ENCODE measurements around the gene ITGA5. TPM values are rescaled to one million over a fixed set of nuclear protein-coding genes. Genes with fewer than 3 reads are reported as not detected.

ITGA5 gene
- total and polyA plus RNA-seq, 2 experiments from 2014 or later, result 402 to 496 TPM

- no peaks in the 10 kb centered on the region for H3K9me2 ChIP-seq (ENCODE audit: insufficient read depth)
- no peaks in the 10 kb centered on the region for H3K27me3 ChIP-seq (replicated peaks; ENCODE audit: insufficient read depth)
- 68 to 72% methylated on average over 8 of the region's 8 CpGs for WGBS, 2 experiments (ENCODE audit: low coverage in 1 of 2, low lambda C conversion rate in 2 of 2, missing lambda C conversion rate in 2 of 2)
- TF ChIP-seq EZH2phosphoT487 (IDR thresholded peaks at IDR 0.05; ENCODE audit: insufficient read depth, low read depth) (no peak), EZH2 (IDR thresholded peaks at IDR 0.05; ENCODE audit: insufficient read depth, poor library complexity, severe bottlenecking) (no peak)
- no peaks in the 10 kb centered on the region for H3K79me2 ChIP-seq (ENCODE audit: insufficient read depth)
- in situ Hi-C loops (cut with MboI), result no loop called here
- no peak overlapping the region for H3K9ac ChIP-seq
- peaks cover 17% of the 10 kb centered on the region for H3K4me1 ChIP-seq (ENCODE audit: insufficient read depth)
- H3K9me3 ChIP-seq (ENCODE audit: low read depth), result no peaks in the 10 kb centered on the region
- H3K4me3 ChIP-seq, result no peak overlapping the region
- H4K20me1 ChIP-seq (ENCODE audit: insufficient read depth), result no peaks in the 10 kb centered on the region
- no peak overlapping the region for H2AFZ ChIP-seq
- H3K4me2 ChIP-seq (ENCODE audit: unreplicated experiment), result no peak overlapping the region
- no peak for DNase-seq
- peaks cover 13% of the 10 kb centered on the region for H3F3A ChIP-seq (ENCODE audit: insufficient read depth)
- H3K36me3 ChIP-seq (ENCODE audit: low read depth), result no peaks in the 10 kb centered on the region
- no peak overlapping the region for H3K27ac ChIP-seq
Observed at GRCh38 chr12:54363047-54363446, 56.0 kb downstream of the ITGA5 start.

GRCh38 chr12:54360717-54361456, 58.2 kb downstream of the ITGA5 start:
- no peaks in the 10 kb centered on the region for H3K9me3 ChIP-seq (ENCODE audit: low read depth)
- H3K79me2 ChIP-seq (ENCODE audit: insufficient read depth), result no peaks in the 10 kb centered on the region
- no peak overlapping the region for H2AFZ ChIP-seq
- H3K4me1 ChIP-seq (ENCODE audit: insufficient read depth), result peaks cover 20% of the 10 kb centered on the region
- H3F3A ChIP-seq (ENCODE audit: insufficient read depth), result peaks cover 11% of the 10 kb centered on the region
- H3K27ac ChIP-seq, result peak overlapping the region; percentile 91
- in situ Hi-C loops (cut with MboI), result no loop called here
- H3K27me3 ChIP-seq (replicated peaks; ENCODE audit: insufficient read depth), result no peaks in the 10 kb centered on the region
- H3K4me2 ChIP-seq (ENCODE audit: unreplicated experiment), result no peak overlapping the region
- peak; percentile 79 for DNase-seq
- no peaks in the 10 kb centered on the region for H3K36me3 ChIP-seq (ENCODE audit: low read depth)
- H3K4me3 ChIP-seq, result no peak overlapping the region
- H3K9ac ChIP-seq, result no peak overlapping the region; the same call in 1 of the 2 replicates
- H3K9me2 ChIP-seq (ENCODE audit: insufficient read depth), result no peaks in the 10 kb centered on the region
- TF ChIP-seq EZH2phosphoT487 (IDR thresholded peaks at IDR 0.05; ENCODE audit: insufficient read depth, low read depth) (no peak), EZH2 (IDR thresholded peaks at IDR 0.05; ENCODE audit: insufficient read depth, poor library complexity, severe bottlenecking) (no peak)
- no peaks in the 10 kb centered on the region for H4K20me1 ChIP-seq (ENCODE audit: insufficient read depth)
- 71 to 73% methylated on average over 16 of the region's 16 CpGs for WGBS, 2 experiments (ENCODE audit: low coverage in 1 of 2, low lambda C conversion rate in 2 of 2, missing lambda C conversion rate in 2 of 2)

- H3K9ac ChIP-seq, result peak overlapping the region; percentile 84
- in situ Hi-C loops (cut with MboI), result no loop called here
- no peaks in the 10 kb centered on the region for H3K36me3 ChIP-seq (ENCODE audit: low read depth)
- peaks cover 20% of the 10 kb centered on the region for H3K4me1 ChIP-seq (ENCODE audit: insufficient read depth)
- no peaks in the 10 kb centered on the region for H3K9me3 ChIP-seq (ENCODE audit: low read depth)
- peaks cover 11% of the 10 kb centered on the region for H3F3A ChIP-seq (ENCODE audit: insufficient read depth)
- H3K4me3 ChIP-seq, result peak overlapping the region; percentile 78
- TF ChIP-seq EZH2phosphoT487 (IDR thresholded peaks at IDR 0.05; ENCODE audit: insufficient read depth, low read depth), result no peak
- no peak for TF ChIP-seq EZH2 (IDR thresholded peaks at IDR 0.05; ENCODE audit: insufficient read depth, poor library complexity, severe bottlenecking)
- H3K4me2 ChIP-seq (ENCODE audit: unreplicated experiment), result peak overlapping the region; percentile 93
- no peaks in the 10 kb centered on the region for H3K79me2 ChIP-seq (ENCODE audit: insufficient read depth)
- no peaks in the 10 kb centered on the region for H3K27me3 ChIP-seq (replicated peaks; ENCODE audit: insufficient read depth)
- DNase-seq, result no peak
- 57% methylated on average over 9 of the region's 9 CpGs for WGBS, 2 experiments (ENCODE audit: low coverage in 1 of 2, low lambda C conversion rate in 2 of 2, missing lambda C conversion rate in 2 of 2)
- peak overlapping the region; percentile 82 for H2AFZ ChIP-seq
- peak overlapping the region; percentile 91 for H3K27ac ChIP-seq
- no peaks in the 10 kb centered on the region for H3K9me2 ChIP-seq (ENCODE audit: insufficient read depth)
- H4K20me1 ChIP-seq (ENCODE audit: insufficient read depth), result no peaks in the 10 kb centered on the region
Observed at GRCh38 chr12:54359762-54360351, 59.2 kb downstream of the ITGA5 start.

GRCh38 chr12:54358945-54359761, 59.9 kb downstream of the ITGA5 start:
- Histone ChIP-seq H3K27me3 (replicated peaks; ENCODE audit: insufficient read depth) (no peaks in the 10 kb centered on the region), H4K20me1 (ENCODE audit: insufficient read depth) (no peaks in the 10 kb centered on the region), H3K4me3 (peak overlapping the region; percentile 78), H3F3A (ENCODE audit: insufficient read depth) (peaks cover 11% of the 10 kb centered on the region), H3K9ac (peak overlapping the region; percentile 84), H3K79me2 (ENCODE audit: insufficient read depth) (no peaks in the 10 kb centered on the region), H3K4me1 (ENCODE audit: insufficient read depth) (peaks cover 20% of the 10 kb centered on the region), H3K27ac (peak overlapping the region; percentile 91), H2AFZ (peak overlapping the region; percentile 82), H3K9me3 (ENCODE audit: low read depth) (no peaks in the 10 kb centered on the region), H3K36me3 (ENCODE audit: low read depth) (no peaks in the 10 kb centered on the region), H3K9me2 (ENCODE audit: insufficient read depth) (no peaks in the 10 kb centered on the region), H3K4me2 (ENCODE audit: unreplicated experiment) (peak overlapping the region; percentile 93)
- WGBS, 2 experiments (ENCODE audit: low coverage in 1 of 2, low lambda C conversion rate in 2 of 2, missing lambda C conversion rate in 2 of 2), result 0 to 2% methylated on average over 33 to 40 of the region's 40 CpGs
- no peak for TF ChIP-seq EZH2 (IDR thresholded peaks at IDR 0.05; ENCODE audit: insufficient read depth, poor library complexity, severe bottlenecking)
- TF ChIP-seq EZH2phosphoT487 (IDR thresholded peaks at IDR 0.05; ENCODE audit: insufficient read depth, low read depth), result no peak
- in situ Hi-C loops (cut with MboI), result no loop called here
- DNase-seq, result peak; percentile 98
